NB4 (cell line): ENCODE data around the gene RRBP1.

Experiments
- CTCF ChIP-seq: IDR thresholded peaks from one replicate; pipeline ENCODE4 v1.5.1; 2012; ENCODE audit warnings: low read depth, low read length
- POLR2A ChIP-seq: IDR thresholded peaks from 2 replicates; pipeline ENCODE4 v1.6.1; 2011; ENCODE audit warnings: mild to moderate bottlenecking; ENCODE audit not compliant: insufficient read length; ENCODE audit errors: extremely low read depth

DNA sequence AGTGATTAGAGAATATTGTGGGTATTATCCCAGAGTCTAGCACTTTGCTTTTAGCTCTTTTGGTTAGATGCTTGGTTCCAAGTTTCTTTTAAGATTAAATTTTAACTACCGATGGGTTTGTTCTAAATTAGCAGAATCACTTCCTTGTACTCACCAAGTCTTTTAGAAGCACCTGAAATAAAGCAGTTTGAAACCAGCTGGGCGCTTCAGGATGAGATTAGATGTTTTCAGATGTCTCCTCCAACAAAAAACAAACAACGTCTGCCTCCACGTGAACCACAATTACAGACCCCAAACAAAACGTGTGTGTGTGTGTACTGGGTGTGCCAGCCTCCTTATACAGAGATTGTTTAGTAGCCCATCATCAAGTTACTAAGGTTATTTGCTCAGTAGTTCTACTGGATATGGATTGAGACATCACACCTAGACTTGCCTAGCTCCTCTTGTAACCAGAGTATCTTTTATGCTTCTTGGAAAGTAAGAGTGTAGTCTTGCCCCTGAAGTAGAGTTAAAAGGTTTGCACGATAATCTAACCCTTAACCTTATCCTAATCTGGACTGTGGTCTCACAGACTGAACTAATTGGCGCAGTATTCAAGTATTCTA is 109.9 kb downstream of the RRBP1 start:
- TF ChIP-seq CTCF (no peak), POLR2A (no peak)
